IPS-18a (cell line): ENCODE results near the gene SFI1.
"Not testable (repeated sequence)": the region's sequence is repeated elsewhere in the genome, so short reads cannot be mapped to it uniquely, and the experiment has no call there.

ENCODE experiments used
- H3K27ac ChIP-seq: one replicate; pipeline ENCODE4 v1.5.1; 2013; ENCODE audit warnings: low read length
- H3K27me3 ChIP-seq: one replicate; pipeline ENCODE4 v1.6.1; 2013; ENCODE audit warnings: mild to moderate bottlenecking, low read length; ENCODE audit not compliant: control insufficient read depth, insufficient read depth
- H3K36me3 ChIP-seq: one replicate; pipeline ENCODE4 v1.6.1; 2013; ENCODE audit warnings: low read depth, low read length; ENCODE audit not compliant: control insufficient read depth
- H3K4me1 ChIP-seq: one replicate; pipeline ENCODE4 v1.6.1; 2013; ENCODE audit warnings: low read depth, low read length; ENCODE audit not compliant: control insufficient read depth
- H3K4me3 ChIP-seq: one replicate; pipeline ENCODE4 v1.5.1; 2013; ENCODE audit warnings: low read length
- H3K9ac ChIP-seq: one replicate; pipeline ENCODE4 v1.6.1; 2013; ENCODE audit warnings: mild to moderate bottlenecking, low read length, moderate library complexity
- H3K9me3 ChIP-seq: one replicate; pipeline ENCODE4 v1.6.1; 2013; ENCODE audit warnings: low read depth, low read length; ENCODE audit not compliant: control insufficient read depth

Gene SFI1

GRCh38 chr22:31524132-31524531, 27.8 kb downstream of the SFI1 start:
- H3K36me3 ChIP-seq, H3K4me1 ChIP-seq, H3K27me3 ChIP-seq, H3K4me3 ChIP-seq, H3K9me3 ChIP-seq, H3K27ac ChIP-seq, H3K9ac ChIP-seq: not testable (repeated sequence)

GRCh38 chr22:31526270-31526669, 29.9 kb downstream of the SFI1 start:
- H3K27me3 ChIP-seq: no peaks in the 10 kb centered on the region
- H3K36me3 ChIP-seq: no peaks in the 10 kb centered on the region
- no peak overlapping the region for H3K27ac ChIP-seq
- no peaks in the 10 kb centered on the region for H3K4me1 ChIP-seq
- no peaks in the 10 kb centered on the region for H3K9me3 ChIP-seq
- H3K4me3 ChIP-seq: no peak overlapping the region
- H3K9ac ChIP-seq: no peak overlapping the region

GRCh38 chr22:31530823-31531195, 34.5 kb downstream of the SFI1 start:
- Histone ChIP-seq H3K9ac (no peak overlapping the region), H3K27me3 (no peaks in the 10 kb centered on the region), H3K36me3 (no peaks in the 10 kb centered on the region), H3K4me1 (no peaks in the 10 kb centered on the region), H3K4me3 (no peak overlapping the region), H3K27ac (no peak overlapping the region), H3K9me3 (no peaks in the 10 kb centered on the region)

- H3K9ac ChIP-seq: no peak overlapping the region
- no peak overlapping the region for H3K27ac ChIP-seq
- H3K9me3 ChIP-seq: no peaks in the 10 kb centered on the region
- H3K4me1 ChIP-seq: no peaks in the 10 kb centered on the region
- no peaks in the 10 kb centered on the region for H3K27me3 ChIP-seq
- no peaks in the 10 kb centered on the region for H3K36me3 ChIP-seq
- no peak overlapping the region for H3K4me3 ChIP-seq
Observed at GRCh38 chr22:31532060-31532459, 35.7 kb downstream of the SFI1 start.

- no peak overlapping the region for H3K9ac ChIP-seq
- H3K4me1 ChIP-seq: no peaks in the 10 kb centered on the region
- H3K4me3 ChIP-seq: no peak overlapping the region
- H3K36me3 ChIP-seq: no peaks in the 10 kb centered on the region
- H3K9me3 ChIP-seq: no peaks in the 10 kb centered on the region
- no peaks in the 10 kb centered on the region for H3K27me3 ChIP-seq
- H3K27ac ChIP-seq: no peak overlapping the region
Observed at GRCh38 chr22:31533374-31533773, 37.0 kb downstream of the SFI1 start.

GRCh38 chr22:31537019-31537535, 40.7 kb downstream of the SFI1 start:
- Histone ChIP-seq H3K27me3 (no peaks in the 10 kb centered on the region), H3K4me3 (no peak overlapping the region), H3K36me3 (no peaks in the 10 kb centered on the region), H3K4me1 (no peaks in the 10 kb centered on the region), H3K9ac (no peak overlapping the region), H3K9me3 (no peaks in the 10 kb centered on the region), H3K27ac (no peak overlapping the region)

- H3K27me3 ChIP-seq: no peaks in the 10 kb centered on the region
- H3K36me3 ChIP-seq: no peaks in the 10 kb centered on the region
- no peak overlapping the region for H3K4me3 ChIP-seq
- H3K27ac ChIP-seq: no peak overlapping the region
- H3K9me3 ChIP-seq: no peaks in the 10 kb centered on the region
- H3K9ac ChIP-seq: no peak overlapping the region
- no peaks in the 10 kb centered on the region for H3K4me1 ChIP-seq
Observed at GRCh38 chr22:31538815-31539214, 42.5 kb downstream of the SFI1 start.

GRCh38 chr22:31540166-31540565, 43.8 kb downstream of the SFI1 start:
- not testable (repeated sequence) for H3K4me3 ChIP-seq, H3K27me3 ChIP-seq, H3K36me3 ChIP-seq, H3K4me1 ChIP-seq, H3K9ac ChIP-seq, H3K27ac ChIP-seq, H3K9me3 ChIP-seq

GRCh38 chr22:31540966-31541365, 44.6 kb downstream of the SFI1 start:
- Histone ChIP-seq H3K27me3 (no peaks in the 10 kb centered on the region), H3K4me1 (no peaks in the 10 kb centered on the region), H3K9ac (no peak overlapping the region), H3K9me3 (no peaks in the 10 kb centered on the region), H3K27ac (no peak overlapping the region), H3K36me3 (no peaks in the 10 kb centered on the region), H3K4me3 (no peak overlapping the region)

- Histone ChIP-seq H3K4me1 (no peaks in the 10 kb centered on the region), H3K9me3 (no peaks in the 10 kb centered on the region), H3K27me3 (no peaks in the 10 kb centered on the region), H3K9ac (no peak overlapping the region), H3K27ac (no peak overlapping the region), H3K36me3 (no peaks in the 10 kb centered on the region), H3K4me3 (no peak overlapping the region)
Observed at GRCh38 chr22:31544481-31545480, 48.4 kb downstream of the SFI1 start.

- Histone ChIP-seq H3K4me3 (no peak overlapping the region), H3K27ac (no peak overlapping the region), H3K4me1 (no peaks in the 10 kb centered on the region), H3K27me3 (no peaks in the 10 kb centered on the region), H3K9me3 (no peaks in the 10 kb centered on the region), H3K9ac (no peak overlapping the region), H3K36me3 (no peaks in the 10 kb centered on the region)
Observed at GRCh38 chr22:31550871-31551370, 54.6 kb downstream of the SFI1 start.
